Renal pelvis (tissue), 4 donors: Measurements from ENCODE around the gene RABL3. TPM values are rescaled to one million over a fixed set of nuclear protein-coding genes. Genes with fewer than 3 reads are reported as not detected.
"Not testable (repeated sequence)": the region's sequence is repeated elsewhere in the genome, so short reads cannot be mapped to it uniquely, and the experiment has no call there.

Experiments used
- DNase-seq: peaks from one replicate; pipeline ENCODE4 v3.0.0-alpha.2; 2013
- polyA plus RNA-seq, 3 donors: library from polyadenylated mRNA; unstranded; fragments of 120-200 nt; gene quantifications; one replicate each; pipeline ENCODE4 v1.2.1, GENCODE V29; 2013; ENCODE audit not compliant: insufficient read length in 3 of 3

Gene RABL3
- polyA plus RNA-seq, 3 donors, result 22.5 to 29.8 (median 24.6) TPM

DNA sequence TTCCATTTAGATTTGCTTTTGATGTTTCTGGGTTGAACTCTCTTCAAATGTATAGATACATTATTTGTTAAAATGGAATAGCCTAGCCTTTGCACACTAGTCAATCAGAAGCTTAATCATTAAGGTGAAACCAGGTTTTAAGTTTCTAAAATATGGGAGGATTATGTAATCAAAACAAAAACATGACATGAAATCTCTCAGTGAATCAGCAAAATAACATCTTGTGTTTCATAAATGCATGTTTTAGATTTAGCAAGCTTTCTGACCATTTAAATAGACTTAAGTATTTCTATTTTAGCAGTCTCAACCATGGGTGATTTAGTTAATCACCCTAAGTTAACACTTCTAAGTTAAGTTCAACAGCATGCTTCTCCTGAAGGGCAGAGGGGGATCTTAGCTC, 11.5 kb upstream of the RABL3 start:
- no peak for DNase-seq

DNA sequence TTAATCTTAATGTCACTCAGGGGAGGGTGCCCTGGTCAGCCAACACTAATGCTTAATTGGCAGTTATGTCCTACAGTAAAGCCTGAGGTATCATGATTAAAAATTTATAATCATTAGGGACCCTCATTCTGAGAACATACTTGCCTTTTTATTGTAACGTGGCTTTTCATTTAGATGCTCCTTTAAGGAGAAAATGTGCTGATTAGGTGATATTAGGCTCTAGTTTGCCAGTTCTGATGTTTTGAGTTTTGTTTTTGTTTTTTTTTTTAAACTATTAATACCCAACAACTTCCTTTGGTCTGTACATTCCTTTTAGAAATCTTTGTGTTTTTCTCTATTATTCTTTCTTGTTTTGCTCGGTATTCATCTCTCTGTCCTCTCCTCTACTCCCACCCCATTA, 10.5 kb upstream of the RABL3 start:
- no peak for DNase-seq

DNA sequence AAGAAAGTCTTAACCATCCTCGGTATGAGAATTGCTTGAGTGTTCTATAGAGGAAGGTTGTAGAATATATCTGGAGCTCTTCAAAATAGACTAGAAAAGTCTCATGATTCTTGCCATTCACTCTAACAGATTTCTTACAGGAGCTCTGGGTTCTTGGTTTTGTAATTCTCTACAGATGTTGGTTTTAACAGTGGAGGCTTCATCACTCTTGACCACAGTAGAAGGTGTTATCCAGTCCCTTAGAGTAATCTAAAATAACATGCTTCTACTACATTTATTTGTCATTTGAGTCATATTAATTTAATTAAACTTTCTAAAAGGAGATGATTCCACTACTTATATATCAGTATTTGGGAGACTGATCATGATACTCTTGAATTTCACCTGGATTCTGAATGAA, 9.9 kb upstream of the RABL3 start:
- DNase-seq, result no peak

DNA sequence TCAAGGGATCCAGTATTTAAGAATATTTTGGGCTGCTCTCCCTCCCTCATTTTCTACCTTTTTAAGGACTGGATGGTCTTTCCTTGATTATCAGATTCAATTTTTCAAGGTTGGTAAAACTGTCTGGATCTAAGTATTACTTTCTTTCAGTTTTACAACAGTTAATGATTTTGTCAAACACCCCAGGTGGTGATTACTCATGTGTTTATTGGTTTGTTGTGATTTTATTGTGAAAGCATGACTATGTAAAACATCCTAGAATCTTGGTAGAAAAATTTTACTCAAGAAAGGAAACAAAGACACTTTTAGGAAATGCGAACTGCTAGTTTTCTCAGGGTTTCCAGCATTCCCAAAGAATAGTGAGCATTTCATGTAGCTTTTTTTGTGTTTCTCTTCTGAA, 7.5 kb upstream of the RABL3 start:
- no peak for DNase-seq

DNA sequence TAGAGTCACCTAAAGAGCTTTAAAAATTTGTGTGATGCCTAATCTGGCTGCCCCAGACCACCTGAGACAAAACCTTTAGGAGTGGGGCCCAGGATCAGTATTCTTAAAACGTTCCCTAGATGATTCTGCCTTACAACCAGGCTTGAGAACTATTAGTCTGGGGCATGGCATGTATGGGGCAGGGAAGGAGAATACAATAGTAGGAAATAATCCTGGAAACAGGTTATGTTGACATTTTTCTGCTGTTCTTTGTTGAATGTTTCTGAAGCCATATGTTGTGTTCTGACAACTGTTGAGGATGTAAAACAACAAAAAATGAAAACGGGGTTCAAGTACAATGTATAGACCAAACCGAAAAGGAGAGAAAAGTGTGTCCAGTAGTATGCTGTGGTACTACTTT, 3.1 kb upstream of the RABL3 start:
- DNase-seq, result no peak

DNA sequence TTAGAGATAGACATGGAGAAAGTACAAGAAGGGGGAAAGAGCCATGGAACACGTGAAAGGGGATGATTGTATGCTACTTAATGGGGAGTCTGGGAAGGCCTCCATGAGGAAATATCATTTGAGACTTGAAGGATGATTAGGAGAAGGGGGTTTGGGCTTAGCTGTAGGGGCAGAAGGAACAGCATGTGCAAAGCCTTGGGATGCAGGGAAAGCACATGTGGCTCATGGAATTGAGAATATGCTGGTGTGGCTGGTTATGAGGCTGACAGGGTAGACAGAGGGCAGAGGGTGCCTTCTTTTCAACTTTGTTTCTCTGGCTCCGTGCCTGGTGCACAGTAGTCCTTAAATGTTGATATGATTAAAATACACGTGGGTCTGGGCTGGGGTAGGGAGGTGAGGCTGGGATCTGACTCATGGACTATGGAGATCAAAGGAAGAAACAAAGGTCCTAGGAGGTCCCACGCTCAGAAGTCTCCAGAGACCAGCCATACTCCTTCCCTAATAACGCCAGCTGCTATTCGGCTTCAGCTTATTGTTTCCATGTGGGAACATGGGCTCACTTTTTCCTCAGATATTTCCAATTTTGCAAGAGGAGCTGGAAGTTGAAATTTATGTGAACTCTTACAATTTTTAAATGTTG, 1.4 kb upstream of the RABL3 start:
- DNase-seq, result no peak

DNA sequence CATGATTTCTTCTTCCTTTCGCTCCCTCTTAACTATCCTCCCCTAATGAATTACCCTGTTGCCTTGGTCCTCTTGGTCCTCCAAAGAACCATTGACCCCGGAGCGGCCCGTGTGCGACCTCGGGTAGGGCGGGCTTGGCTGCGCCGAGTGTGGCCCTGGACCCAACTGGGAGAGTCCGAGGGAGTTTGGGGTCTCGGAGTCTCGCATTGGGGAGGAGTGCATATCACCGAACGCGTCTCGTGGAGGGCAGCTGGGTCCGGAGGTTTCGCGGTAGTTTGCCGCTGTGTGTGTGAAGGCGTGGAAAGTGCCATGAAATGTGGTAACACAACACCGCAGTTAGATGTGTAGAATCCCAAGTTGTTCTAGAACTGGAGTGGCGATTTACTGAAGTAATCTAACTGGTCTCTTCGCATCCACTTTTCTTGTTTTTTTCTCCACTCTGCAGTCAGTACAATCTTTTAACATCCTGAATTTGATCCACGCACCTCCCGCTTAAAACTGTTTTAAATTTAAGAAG, 591 bp upstream of the RABL3 start:
- no peak for DNase-seq

DNA sequence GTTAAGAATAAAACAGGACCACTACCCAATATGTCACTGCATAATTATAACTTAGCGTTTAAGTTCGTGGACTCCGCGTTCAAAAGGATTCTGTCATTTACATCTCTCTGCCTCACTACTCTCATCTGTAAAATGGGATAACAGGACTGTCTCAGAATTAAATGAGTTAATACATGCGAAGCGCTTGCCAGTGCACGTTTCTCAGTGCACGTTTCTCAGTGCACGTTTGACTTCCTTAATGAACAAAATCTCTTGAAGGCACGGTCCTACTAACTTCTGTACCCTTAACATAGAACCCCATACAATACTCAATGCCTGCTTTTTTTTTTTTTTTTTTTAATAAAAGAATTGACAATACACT, 499 bp downstream of the RABL3 start:
- DNase-seq, result no peak

DNA sequence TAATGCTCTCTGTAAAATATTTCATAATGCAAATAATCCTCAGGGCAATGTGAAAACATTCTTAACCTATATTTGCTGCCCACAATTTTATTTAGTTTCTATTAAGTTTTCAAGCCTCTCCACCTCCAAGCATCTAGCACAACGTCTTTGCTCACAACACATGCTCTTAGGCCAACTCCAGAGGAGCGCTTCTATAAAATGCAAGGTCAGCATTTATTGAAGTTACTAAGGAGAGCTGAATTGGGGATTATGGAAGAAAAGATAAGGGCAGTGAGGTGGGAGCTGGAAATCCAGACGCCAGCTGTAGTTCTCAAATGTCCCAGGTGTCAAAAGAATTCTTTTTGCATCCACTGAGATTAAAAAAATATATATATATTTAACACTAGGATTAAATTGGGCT, 996 bp downstream of the RABL3 start:
- no peak for DNase-seq

DNA sequence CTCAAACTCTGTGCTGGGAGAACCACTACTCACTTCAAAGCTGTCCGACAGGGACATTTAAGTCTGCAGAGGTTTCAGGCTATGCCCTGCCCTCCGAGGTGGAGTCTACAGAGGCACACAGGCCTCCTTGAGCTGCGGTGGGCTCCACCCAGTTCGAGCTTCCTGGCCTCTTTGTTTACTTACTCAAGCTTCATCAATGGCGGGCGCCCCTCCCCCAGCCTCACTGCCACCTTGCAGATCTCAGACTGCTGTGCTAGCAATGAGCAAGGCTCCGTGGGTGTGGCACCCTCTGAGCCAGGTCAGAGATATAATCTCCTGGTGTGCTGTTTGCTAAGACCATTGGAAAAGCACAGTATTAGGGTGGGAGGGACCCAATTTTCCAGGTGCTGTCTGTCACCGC, 4.3 kb downstream of the RABL3 start:
- not testable (repeated sequence) for DNase-seq

DNA sequence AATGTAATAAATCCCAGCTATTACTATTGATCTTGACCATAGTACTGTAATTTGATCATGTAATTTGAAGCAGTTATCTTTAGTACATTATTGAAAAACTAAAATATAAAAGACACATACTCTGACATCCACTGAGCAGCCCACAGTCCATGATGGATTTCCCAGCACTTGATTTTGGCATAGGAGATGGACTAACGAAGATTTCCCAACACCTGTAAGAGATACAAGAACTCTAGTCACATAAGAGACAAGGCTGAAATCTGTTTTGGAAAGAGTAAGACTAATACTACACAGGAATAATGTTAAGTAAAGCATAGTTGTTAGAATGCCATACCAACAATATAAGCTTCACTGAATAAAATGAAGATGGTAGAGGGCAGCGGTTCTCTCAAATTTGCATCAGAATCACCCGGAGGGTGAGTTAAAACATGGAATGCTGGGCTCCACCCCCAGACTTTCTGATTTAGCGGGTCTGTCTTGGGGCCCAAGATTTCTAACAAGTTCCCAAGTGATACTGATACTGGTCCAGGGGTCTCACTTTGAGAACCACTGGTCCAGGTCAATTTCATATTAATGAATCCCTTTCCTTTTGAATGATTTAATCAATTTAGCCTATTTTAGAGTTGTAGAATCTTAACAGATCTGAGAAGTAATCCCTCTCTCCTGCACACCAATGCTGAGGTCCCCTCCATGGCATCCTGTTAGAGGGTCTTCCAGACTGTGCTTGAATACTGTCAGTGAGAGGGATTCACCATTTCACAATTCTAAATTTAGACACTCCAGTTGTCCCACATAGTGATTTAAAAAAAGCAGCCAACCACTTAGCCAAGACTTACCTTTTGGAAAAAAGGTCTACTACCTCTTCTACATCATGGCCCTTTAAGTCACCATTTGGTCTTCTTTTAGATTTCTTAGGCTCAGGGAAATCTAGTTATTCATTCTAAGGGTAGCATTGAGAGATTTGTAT, 11.5 kb downstream of the RABL3 start:
- no peak for DNase-seq

DNA sequence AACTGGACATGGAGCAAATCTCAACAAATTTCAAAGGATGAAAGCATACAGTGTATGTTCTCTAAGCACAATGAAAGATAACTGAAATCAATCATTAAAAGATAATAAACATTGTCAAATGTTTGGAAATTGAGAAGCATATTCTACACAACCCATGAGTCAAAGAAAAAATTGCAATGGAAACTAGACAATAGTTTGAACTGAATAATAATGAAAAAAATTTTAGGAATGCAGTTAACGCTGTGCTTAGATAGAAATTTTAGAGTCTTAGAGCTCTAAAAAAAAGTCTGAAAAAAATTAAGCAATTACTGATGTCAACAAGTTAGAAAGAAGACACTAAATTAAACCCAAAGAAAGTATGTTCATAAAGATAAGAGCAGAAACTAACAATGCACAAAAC, 15.5 kb downstream of the RABL3 start:
- DNase-seq, result no peak

DNA sequence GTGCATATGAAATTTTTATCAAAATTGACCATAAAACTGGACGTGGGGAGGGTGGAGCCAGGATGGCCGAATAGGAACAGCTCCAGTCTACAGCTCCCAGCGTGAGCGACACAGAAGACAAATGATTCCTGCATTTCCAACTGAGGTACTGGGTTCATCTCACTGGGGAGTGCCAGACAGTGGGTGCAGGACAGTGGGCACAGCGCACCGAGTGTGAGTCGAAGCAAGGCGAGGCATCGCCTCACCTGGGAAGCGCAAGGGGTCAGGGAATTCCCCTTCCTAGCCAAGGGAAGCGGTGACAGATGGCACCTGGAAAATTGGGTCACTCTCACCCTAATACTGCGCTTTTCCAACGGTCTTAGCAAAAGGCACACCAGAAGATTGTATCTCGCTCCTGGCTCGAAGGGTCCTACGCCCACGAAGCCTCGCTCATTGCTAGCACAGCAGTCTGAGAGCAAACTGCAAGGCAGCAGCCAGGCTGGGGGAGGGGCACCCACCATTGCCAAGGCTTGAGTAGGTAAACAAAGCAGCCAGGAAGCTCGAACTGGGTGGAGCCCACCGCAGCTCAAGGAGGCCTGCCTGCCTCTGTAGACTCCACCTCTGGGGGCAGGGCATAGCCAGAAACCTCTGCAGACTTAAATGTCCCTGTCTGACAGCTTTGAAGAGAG, 23.0 kb downstream of the RABL3 start:
- not testable (repeated sequence) for DNase-seq

DNA sequence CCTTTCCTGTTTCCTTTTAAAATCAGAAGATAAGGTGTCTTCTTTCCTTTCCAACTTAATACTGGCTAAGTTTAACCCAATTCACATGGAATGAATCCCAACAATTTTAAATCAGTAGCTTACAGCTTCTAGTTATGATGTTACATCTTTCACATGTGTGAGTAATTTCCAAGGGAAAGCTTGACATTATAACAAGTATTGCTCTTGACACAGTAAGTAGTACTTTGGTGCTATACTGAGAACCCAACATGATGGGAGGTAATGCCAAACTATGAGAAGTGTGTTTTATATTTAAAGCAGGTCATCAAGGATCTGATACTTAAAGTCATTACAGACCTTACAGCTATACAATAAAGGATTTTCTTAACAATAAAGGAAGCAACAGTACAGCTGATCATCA, 29.1 kb downstream of the RABL3 start:
- DNase-seq, result no peak

DNA sequence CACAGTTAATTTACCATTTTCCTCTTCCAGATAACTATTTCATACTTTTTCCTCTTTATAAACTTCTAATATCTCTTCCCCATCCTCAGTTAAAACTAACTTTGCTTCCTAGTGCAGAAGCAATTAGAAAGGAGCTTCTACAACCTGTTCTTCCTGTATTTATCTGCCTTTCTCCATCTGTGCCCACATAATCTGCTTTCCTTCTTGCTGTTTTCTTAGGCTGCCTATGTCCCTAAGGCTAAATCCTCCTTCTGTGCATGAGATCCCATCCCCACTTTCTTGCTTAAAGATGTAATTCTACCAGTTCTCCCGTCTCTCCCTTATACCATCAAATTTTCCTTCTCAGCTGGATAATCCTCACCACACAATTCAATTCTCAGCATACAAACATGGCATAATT, 31.9 kb downstream of the RABL3 start:
- no peak for DNase-seq

DNA sequence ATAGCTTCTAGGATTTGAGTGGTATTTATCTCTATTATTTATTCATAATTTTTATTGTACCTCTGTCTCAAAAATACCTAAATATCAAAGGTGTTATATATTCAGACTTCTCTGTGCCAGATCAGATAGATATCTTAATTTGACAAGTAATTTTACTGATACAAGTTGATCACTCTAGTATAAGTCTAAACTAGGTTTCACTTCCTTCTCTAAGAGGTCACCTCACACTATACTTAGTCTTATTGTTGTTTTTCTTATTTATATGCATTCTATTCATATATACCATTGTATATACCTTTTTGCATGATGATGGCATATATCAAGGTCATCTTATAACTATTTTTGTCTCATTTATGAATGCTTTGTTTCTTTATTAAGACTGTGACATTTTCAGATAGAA, 33.9 kb downstream of the RABL3 start:
- DNase-seq, result no peak

DNA sequence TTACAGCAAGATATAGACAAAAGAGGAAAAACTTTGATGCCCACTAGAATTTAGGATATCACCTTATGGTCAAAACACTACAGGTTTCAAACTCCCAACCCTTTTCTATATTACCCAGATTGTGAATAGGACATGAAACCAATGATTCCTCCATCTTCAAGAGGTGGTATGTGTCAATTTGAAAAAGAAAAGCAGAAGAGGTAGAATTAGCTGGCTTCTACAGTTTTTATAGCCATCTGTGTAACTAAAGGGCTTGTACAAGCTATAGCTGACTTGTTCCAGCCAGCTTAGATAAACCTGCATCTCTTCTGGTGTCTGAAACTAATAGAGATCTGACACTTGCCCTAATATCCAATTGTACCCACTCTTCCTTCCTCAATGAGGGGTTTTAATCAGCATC, 35.4 kb downstream of the RABL3 start:
- no peak for DNase-seq

DNA sequence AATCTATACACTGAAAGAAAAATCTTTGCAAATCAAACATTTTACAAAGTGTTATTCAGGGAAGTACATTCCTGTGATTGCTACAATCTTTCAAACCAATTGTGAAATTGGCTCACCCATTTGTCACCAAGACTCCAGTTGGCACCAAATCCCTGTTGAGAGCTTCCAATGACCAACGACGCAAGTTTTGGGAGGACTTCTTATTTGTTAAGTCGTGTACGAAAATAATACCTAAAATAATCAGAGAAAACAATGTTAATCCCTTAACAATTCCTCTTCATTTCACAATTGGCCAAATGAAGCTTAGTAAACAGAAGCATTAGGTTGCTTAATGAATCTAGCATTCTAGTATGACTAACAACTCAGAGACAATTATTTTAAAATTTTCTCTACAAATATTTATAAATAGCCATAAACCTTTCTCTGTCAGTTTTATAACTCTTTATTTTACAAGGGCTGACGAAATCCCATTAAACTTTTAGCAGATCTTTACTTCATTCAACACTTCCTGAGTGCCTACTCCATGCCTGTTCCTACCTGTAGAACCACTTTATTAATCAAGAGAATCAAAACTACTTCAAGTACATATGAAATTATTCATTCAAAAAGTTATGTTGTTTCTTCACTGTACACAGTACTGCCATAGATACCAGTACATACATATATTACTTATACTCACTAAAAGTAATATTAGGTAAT, 36.3 kb downstream of the RABL3 start:
- no peak for DNase-seq

DNA sequence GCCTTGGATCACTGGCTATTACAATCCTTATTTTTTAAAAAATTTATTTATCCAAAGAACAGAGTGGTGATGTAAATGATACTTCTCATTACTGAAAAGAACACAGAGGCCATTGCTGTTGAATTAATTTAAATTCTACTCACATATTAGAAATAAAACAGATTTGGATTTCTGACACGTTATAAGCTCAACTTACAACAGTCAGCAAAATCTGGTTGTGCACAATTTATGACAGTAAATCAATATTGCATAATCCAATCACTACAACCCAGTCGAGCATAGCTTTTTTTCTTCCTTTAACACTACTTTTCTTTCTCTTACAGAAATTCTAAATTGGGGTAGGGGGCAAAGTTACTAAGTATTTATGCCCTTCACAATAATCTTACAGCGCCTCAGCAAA, 43.0 kb downstream of the RABL3 start:
- no peak for DNase-seq

DNA sequence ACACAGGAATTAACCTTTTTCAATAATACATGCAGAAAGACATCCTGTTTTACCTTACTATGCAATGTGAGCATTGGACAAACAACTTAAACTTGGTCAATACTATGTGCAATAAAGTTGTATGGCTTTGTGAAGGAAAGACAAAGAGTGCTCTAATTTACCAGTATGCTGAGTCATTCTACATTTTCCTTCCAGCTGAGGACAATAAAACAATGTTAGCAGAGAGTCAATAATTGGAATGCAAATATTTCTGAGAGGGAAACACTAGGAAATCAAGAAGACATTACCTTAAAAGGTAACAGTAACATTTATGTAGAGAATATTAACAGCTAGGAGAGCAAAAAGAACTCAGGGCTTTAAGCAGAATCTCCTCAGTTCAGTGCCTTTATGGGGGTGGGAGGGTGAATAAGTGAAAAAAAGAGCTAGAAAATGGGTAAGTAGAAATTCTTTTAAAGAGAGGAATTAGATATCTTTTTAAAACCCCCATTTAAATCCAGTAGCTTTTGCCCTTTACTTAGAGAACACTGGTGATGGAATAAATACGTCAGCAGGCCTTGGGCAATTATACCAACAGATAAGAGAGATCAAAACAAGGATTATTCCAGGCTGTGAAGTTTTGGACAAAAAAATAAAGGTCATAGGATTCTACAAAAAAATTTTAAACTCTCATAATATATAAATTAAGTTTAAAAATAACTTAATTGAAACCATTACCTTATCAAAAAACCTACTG, 48.7 kb downstream of the RABL3 start:
- DNase-seq, result no peak

DNA sequence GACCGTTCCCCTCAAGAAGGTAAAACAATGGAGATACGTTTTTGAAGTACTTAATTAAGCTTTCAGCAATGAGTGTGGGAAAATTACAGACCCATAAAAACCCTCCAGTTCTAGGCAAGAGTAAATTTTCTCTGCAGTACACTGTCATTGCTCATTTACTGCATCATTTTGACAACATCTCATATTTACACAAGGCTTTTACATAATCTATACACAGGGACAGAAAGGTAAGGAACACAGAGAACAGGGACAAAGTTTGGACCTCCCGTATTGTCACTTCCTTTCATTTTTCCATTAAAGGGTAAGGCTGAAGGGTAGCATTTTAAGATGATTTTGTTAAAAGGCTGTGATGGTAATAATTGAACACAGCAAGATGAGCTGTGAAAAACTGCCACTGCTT, 52.9 kb downstream of the RABL3 start:
- DNase-seq, result no peak
